Liver (tissue), 9 donors: ENCODE data around the gene THSD4. TPM values are rescaled to one million over a fixed set of nuclear protein-coding genes. Genes with fewer than 3 reads are reported as not detected.

ENCODE experiments used
- DNase-seq: peaks from one replicate; pipeline ENCODE4 v3.0.0-alpha.2; 2017; ENCODE audit warnings: low spot score
- H3K27ac ChIP-seq, 2 donors: one replicate each; pipeline ENCODE4 v1.7.0; 2013; ENCODE audit warnings: inconsistent platforms in 2 of 2, low read length in 2 of 2, control low read depth in 1 of 2, low read depth in 1 of 2, mild to moderate bottlenecking in 1 of 2
- H3K27me3 ChIP-seq, 4 donors: one replicate each; pipeline versions ENCODE4 v1.6.1 to v1.7.0; 2013; ENCODE audit warnings: low read length in 3 of 4, inconsistent platforms in 1 of 4, mild to moderate bottlenecking in 1 of 4, moderate library complexity in 1 of 4; ENCODE audit not compliant: control insufficient read depth in 4 of 4, insufficient read depth in 4 of 4
- H3K36me3 ChIP-seq, 4 donors: one replicate each; pipeline versions ENCODE4 v1.6.1 to v1.7.0; 2013; ENCODE audit warnings: low read length in 3 of 4, mild to moderate bottlenecking in 3 of 4, low read depth in 1 of 4, moderate library complexity in 1 of 4; ENCODE audit not compliant: control insufficient read depth in 4 of 4, insufficient read depth in 3 of 4
- H3K4me1 ChIP-seq, 4 donors: one replicate each; pipeline versions ENCODE4 v1.6.1 to v1.7.0; 2013; ENCODE audit warnings: low read length in 3 of 4, mild to moderate bottlenecking in 3 of 4, moderate library complexity in 1 of 4; ENCODE audit not compliant: control insufficient read depth in 4 of 4, insufficient read depth in 4 of 4
- H3K4me3 ChIP-seq, 3 donors: one replicate each; pipeline versions ENCODE4 v1.6.1 to v1.7.0; 2013; ENCODE audit warnings: low read length in 3 of 3, control low read depth in 1 of 3, low read depth in 1 of 3, mild to moderate bottlenecking in 1 of 3
- H3K9ac ChIP-seq, 2 donors: one replicate each; pipeline ENCODE4 v1.7.0; 2013; ENCODE audit warnings: low read length in 2 of 2, mild to moderate bottlenecking in 2 of 2, moderate library complexity in 2 of 2, control low read depth in 1 of 2, low read depth in 1 of 2
- H3K9me3 ChIP-seq, 4 donors: one replicate each; pipeline versions ENCODE4 v1.6.1 to v1.7.0; 2013; ENCODE audit warnings: low read length in 3 of 4; ENCODE audit not compliant: control insufficient read depth in 4 of 4
- ATF3 ChIP-seq: IDR thresholded peaks from 2 replicates; pipeline ENCODE4 v1.6.1; 2016; ENCODE audit warnings: antibody characterized with exemption
- CTCF ChIP-seq: fragments of 150-350 bp; IDR thresholded peaks from 2 replicates; pipeline ENCODE4 v1.5.1; 2017; ENCODE audit warnings: improper control_type of control experiment, low read depth, low read length; ENCODE audit not compliant: missing input control
- EGR1 ChIP-seq, 2 donors: IDR thresholded peaks; 2 replicates each; pipeline ENCODE4 v1.6.1; 2016 to 2018; ENCODE audit warnings: antibody characterized with exemption in 2 of 2, low read depth in 2 of 2
- FOXA1 ChIP-seq: IDR thresholded peaks from 2 replicates; pipeline ENCODE4 v1.6.1; 2016; ENCODE audit warnings: antibody characterized with exemption
- FOXA2 ChIP-seq: IDR thresholded peaks from 2 replicates; pipeline ENCODE4 v1.6.1; 2016; ENCODE audit warnings: antibody characterized with exemption
- GABPA ChIP-seq, 2 donors: IDR thresholded peaks in 1 of 2; conservative IDR thresholded peaks in 1 of 2; 2 replicates each; pipeline ENCODE4 v1.6.1; 2016; ENCODE audit warnings: antibody characterized with exemption in 2 of 2, mild to moderate bottlenecking in 1 of 2, moderate library complexity in 1 of 2
- HNF4A ChIP-seq, 2 donors: conservative IDR thresholded peaks; 2 replicates each; pipeline ENCODE4 v1.6.1; 2016; ENCODE audit warnings: antibody characterized with exemption in 2 of 2, mild to moderate bottlenecking in 2 of 2
- HNF4G ChIP-seq: IDR thresholded peaks from 2 replicates; pipeline ENCODE4 v1.6.1; 2016; ENCODE audit warnings: antibody characterized with exemption
- JUND ChIP-seq, 2 donors: IDR thresholded peaks; 2 replicates each; pipeline ENCODE4 v1.6.1; 2016; ENCODE audit warnings: antibody characterized with exemption in 2 of 2
- MAX ChIP-seq: IDR thresholded peaks from 2 replicates; pipeline ENCODE4 v1.6.1; 2016; ENCODE audit warnings: antibody characterized with exemption
- NR2F2 ChIP-seq: IDR thresholded peaks from 2 replicates; pipeline ENCODE4 v1.6.1; 2016; ENCODE audit warnings: antibody characterized with exemption
- RAD21 ChIP-seq, 2 donors: IDR thresholded peaks; 2 replicates each; pipeline ENCODE4 v1.6.1; 2016; ENCODE audit warnings: antibody characterized with exemption in 2 of 2, mild to moderate bottlenecking in 2 of 2
- REST ChIP-seq: IDR thresholded peaks from 2 replicates; pipeline ENCODE4 v1.6.1; 2016; ENCODE audit warnings: antibody characterized with exemption, mild to moderate bottlenecking
- RXRA ChIP-seq, 2 donors: IDR thresholded peaks; 2 replicates each; pipeline ENCODE4 v1.6.1; 2017 to 2018; ENCODE audit warnings: antibody characterized with exemption in 2 of 2, mild to moderate bottlenecking in 1 of 2
- SP1 ChIP-seq: IDR thresholded peaks from 2 replicates; pipeline ENCODE4 v1.6.1; 2018; ENCODE audit warnings: antibody characterized with exemption, mild to moderate bottlenecking
- TAF1 ChIP-seq: conservative IDR thresholded peaks from 2 replicates; pipeline ENCODE4 v1.6.1; 2016; ENCODE audit warnings: antibody characterized with exemption, mild to moderate bottlenecking
- YY1 ChIP-seq: IDR thresholded peaks from 2 replicates; pipeline ENCODE4 v1.6.1; 2016; ENCODE audit warnings: antibody characterized with exemption, mild to moderate bottlenecking
- ZBTB33 ChIP-seq: IDR thresholded peaks from 2 replicates; pipeline ENCODE4 v1.6.1; 2016; ENCODE audit warnings: antibody characterized with exemption
- WGBS: extraction: QIAGEN DNeasy Blood & Tissue Kit; methylation state at CpG from one replicate; pipeline ENCODE4 v1.1.7; 2013; 5-methylcytosine and 5-hydroxymethylcytosine counted together
- polyA plus RNA-seq, 2 donors: library from polyadenylated mRNA; stranded (reverse) in 1 of 2; unstranded in 1 of 2; fragments of 200-250 nt in 1 of 2; fragments of >200 nt in 1 of 2; fragmentation: Nextera tagmentation in 1 of 2; extraction: Ambion mirVana in 1 of 2; gene quantifications; one replicate each; pipeline versions ENCODE4 v1.2.1 to v1.2.3, GENCODE V29; 2013 to 2015
- total RNA-seq, 2 donors: library from RNA; depleted of rRNA; stranded (reverse); fragments of >200 nt; gene quantifications; one replicate each; pipeline ENCODE4 v1.2.3, GENCODE V29; 2014
- donor health status: healthy.
- donor health status: healthy.
- donor health status: healthy.
- donor health status: healthy.
- donor health status: healthy.

Gene THSD4
- total and polyA plus RNA-seq, 4 donors: 0.23 to 11.5 (median 1.9) TPM

GRCh38 chr15:71319935-71320334 is 204.7 kb downstream of the THSD4 start:
- 35% methylated on average over 3 of the region's 3 CpGs for WGBS
- H3K4me1 ChIP-seq: peaks cover 1 to 8% (median 5%) of the 10 kb centered on the region in 4 donors
- peak overlapping the region; percentile 72 to 78 for H3K27ac ChIP-seq
- H3K27me3 ChIP-seq: no peaks in the 10 kb centered on the region
- no peak for DNase-seq
- no peaks in the 10 kb centered on the region for H3K9me3 ChIP-seq
- H3K36me3 ChIP-seq: no peaks in the 10 kb centered on the region
- no peak overlapping the region for H3K9ac ChIP-seq
- H3K4me3 ChIP-seq: no peak overlapping the region
- TF ChIP-seq RXRA (IDR thresholded peaks at IDR 0.05) (peak; percentile 91 to 93), SP1 (peak; percentile 85), MAX (peak; percentile 32), JUND (IDR thresholded peaks at IDR 0.05) (peak; percentile 98 to 99), FOXA2 (no peak), HNF4G (peak; percentile 35), HNF4A (conservative IDR thresholded peaks at IDR 0.05) (peak; percentile 93 to 94), RAD21 (IDR thresholded peaks at IDR 0.05) (peak in 1 of 2 donors; percentile 37), EGR1 (IDR thresholded peaks at IDR 0.05; ENCODE audit: low read depth in 2 of 2) (no peak), GABPA (IDR thresholded peaks at IDR 0.05 in 1 of 2, conservative IDR thresholded peaks at IDR 0.05 in 1 of 2) (no peak), TAF1 (no peak), ZBTB33 (peak; percentile 21), YY1 (peak; percentile 29), REST (no peak), NR2F2 (no peak), CTCF (no peak), FOXA1 (no peak), ATF3 (peak; percentile 95)
